Right lobe of liver (tissue), 4 donors: ENCODE measurements around the gene CYB561D1.

Experiments used
- POLR2A ChIP-seq: fragments of 450-650 bp; IDR thresholded peaks from one replicate; pipeline ENCODE4 v1.6.1; 2017; ENCODE audit warnings: antibody characterized with exemption, mild to moderate bottlenecking
- TF ChIP-seq, protein P1 (sequence below), 4 donors: fragments of 200-600 bp in 3 of 4; fragments of 450-650 bp in 1 of 4; IDR thresholded peaks; one replicate each; pipeline versions ENCODE4 v1.5.1 to v1.8.0; 2016 to 2022; ENCODE audit warnings: antibody characterized with exemption in 4 of 4, mild to moderate bottlenecking in 2 of 4
- donor health status: DM: no; HTN: no; CAD: no.
- donor health status: DM: no; HTN: no; CAD: no.
- donor health status: DM: no; HTN: yes; CAD: no.

- no peak for TF ChIP-seq POLR2A
- TF ChIP-seq, protein P1, sequence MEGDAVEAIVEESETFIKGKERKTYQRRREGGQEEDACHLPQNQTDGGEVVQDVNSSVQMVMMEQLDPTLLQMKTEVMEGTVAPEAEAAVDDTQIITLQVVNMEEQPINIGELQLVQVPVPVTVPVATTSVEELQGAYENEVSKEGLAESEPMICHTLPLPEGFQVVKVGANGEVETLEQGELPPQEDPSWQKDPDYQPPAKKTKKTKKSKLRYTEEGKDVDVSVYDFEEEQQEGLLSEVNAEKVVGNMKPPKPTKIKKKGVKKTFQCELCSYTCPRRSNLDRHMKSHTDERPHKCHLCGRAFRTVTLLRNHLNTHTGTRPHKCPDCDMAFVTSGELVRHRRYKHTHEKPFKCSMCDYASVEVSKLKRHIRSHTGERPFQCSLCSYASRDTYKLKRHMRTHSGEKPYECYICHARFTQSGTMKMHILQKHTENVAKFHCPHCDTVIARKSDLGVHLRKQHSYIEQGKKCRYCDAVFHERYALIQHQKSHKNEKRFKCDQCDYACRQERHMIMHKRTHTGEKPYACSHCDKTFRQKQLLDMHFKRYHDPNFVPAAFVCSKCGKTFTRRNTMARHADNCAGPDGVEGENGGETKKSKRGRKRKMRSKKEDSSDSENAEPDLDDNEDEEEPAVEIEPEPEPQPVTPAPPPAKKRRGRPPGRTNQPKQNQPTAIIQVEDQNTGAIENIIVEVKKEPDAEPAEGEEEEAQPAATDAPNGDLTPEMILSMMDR (IDR thresholded peaks at IDR 0.05), result peak; percentile 86 to 97 (median 90)
These were observed 38.7 kb downstream of the CYB561D1 start for GRCh38 chr1:109532365-109533136.
